ENCODE measurements around the gene FBXO40. TPM values are rescaled to one million over a fixed set of nuclear protein-coding genes. Genes with fewer than 3 reads are reported as not detected.

Gene FBXO40
- total RNA-seq, 1 experiment from 2014 or later, result not detected

Other genes with a start within 250 kb of the FBXO40 start
- 4.2 and 7.4 TPM in 2 replicates for gene POLQ, start 47.4 kb upstream of the FBXO40 start, total RNA-seq (2014; rRNA removed; shearing (Covaris generic); ENCODE audit: low replicate concordance)
- not detected in 2 replicates for gene ARGFX, start 25.4 kb upstream of the FBXO40 start, total RNA-seq (2014; rRNA removed; shearing (Covaris generic); ENCODE audit: low replicate concordance)
- not detected in 2 replicates for gene HCLS1, start 67.5 kb downstream of the FBXO40 start, total RNA-seq (2014; rRNA removed; shearing (Covaris generic); ENCODE audit: low replicate concordance)
- gene GOLGB1, start 156.4 kb downstream of the FBXO40 start, total RNA-seq (2014; rRNA removed; shearing (Covaris generic); ENCODE audit: low replicate concordance), result 9.7 and 19.3 TPM in 2 replicates
- 6.1 and 17.9 TPM in 2 replicates for gene IQCB1, start 241.7 kb downstream of the FBXO40 start, total RNA-seq (2014; rRNA removed; shearing (Covaris generic); ENCODE audit: low replicate concordance)
- 0.66 TPM in 1 of 2 replicates, not detected in the other for gene EAF2, start 241.8 kb downstream of the FBXO40 start, total RNA-seq (2014; rRNA removed; shearing (Covaris generic); ENCODE audit: low replicate concordance)